ENCODE data around the gene RHOBTB3.
"Not testable (repeated sequence)": the region's sequence is repeated elsewhere in the genome, so short reads cannot be mapped to it uniquely, and the experiment has no call there.

The RHOBTB3 gene

GRCh38 chr5:95810305-95811125 is 79.4 kb downstream of the RHOBTB3 start:
- ChIA-PET CTCF (interaction anchor here (1.4 to 5.0 kb wide), 4 partner anchors 13 to 166 kb away, joined by 4 to 25 read pairs (median 7); partner anchors contain the start of gene GLRX), POLR2A (interaction anchor here (1.0 kb wide), 1 partner anchor 12 kb away, joined by 4 read pairs; the partner anchor contains the start of gene GLRX)
- no peak overlapping the region for H3K4me3 ChIP-seq (ENCODE audit: low read depth, low read length)
- no peak for TF ChIP-seq CTCF (IDR thresholded peaks at IDR 0.05; ENCODE audit: insufficient read depth, low read length, missing control alignments)
- DNase-seq (ENCODE audit: low read depth, low spot score): no peak

GRCh38 chr5:95811126-95811423 is 79.9 kb downstream of the RHOBTB3 start:
- H3K4me3 ChIP-seq (ENCODE audit: low read depth, low read length); POLR2A ChIA-PET; DNase-seq (ENCODE audit: low read depth, low spot score): not testable (repeated sequence)
- CTCF ChIA-PET: interaction anchor here (1.4 to 5.0 kb wide), 3 partner anchors 12 to 36 kb away, joined by 5 to 25 read pairs (median 9); partner anchors contain the start of gene GLRX

GRCh38 chr5:95811461-95812073 is 80.4 kb downstream of the RHOBTB3 start:
- DNase-seq (ENCODE audit: low read depth, low spot score); POLR2A ChIA-PET; H3K4me3 ChIP-seq (ENCODE audit: low read depth, low read length): not testable (repeated sequence)
- CTCF ChIA-PET: interaction anchor here (1.3 to 5.0 kb wide), 4 partner anchors 12 to 35 kb away, joined by 4 to 25 read pairs (median 7); partner anchors contain the start of gene GLRX

GRCh38 chr5:95812074-95812471 is 80.9 kb downstream of the RHOBTB3 start:
- ChIA-PET CTCF (interaction anchor here (1.0 to 1.7 kb wide), 3 partner anchors 11 to 168 kb away, joined by 3 to 6 read pairs (median 4); no protein-coding TSS in a partner anchor), POLR2A (interaction anchor here (0.7 kb wide), 1 partner anchor 25 kb away, joined by 4 read pairs; no protein-coding TSS in a partner anchor)

GRCh38 chr5:95813035-95813434 is 81.9 kb downstream of the RHOBTB3 start:
- DNase-seq (ENCODE audit: low read depth, low spot score); H3K4me3 ChIP-seq (ENCODE audit: low read depth, low read length); POLR2A ChIA-PET: not testable (repeated sequence)
- CTCF ChIA-PET: interaction anchor here (1.0 to 1.7 kb wide), 3 partner anchors 10 to 169 kb away, joined by 3 to 6 read pairs (median 4); no protein-coding TSS in a partner anchor

More at GRCh38 chr5:95812074-95812471, 80.9 kb downstream of the RHOBTB3 start:
- no peak overlapping the region for H3K4me3 ChIP-seq (ENCODE audit: low read depth, low read length)
- no peak for DNase-seq (ENCODE audit: low read depth, low spot score)
- TF ChIP-seq CTCF (IDR thresholded peaks at IDR 0.05; ENCODE audit: insufficient read depth, low read length, missing control alignments): no peak

- CTCF ChIA-PET: no interaction called here
- no peak for DNase-seq (ENCODE audit: low read depth, low spot score)
- POLR2A ChIA-PET: no interaction called here
- TF ChIP-seq CTCF (IDR thresholded peaks at IDR 0.05; ENCODE audit: insufficient read depth, low read length, missing control alignments): no peak
- H3K4me3 ChIP-seq (ENCODE audit: low read depth, low read length): no peak overlapping the region
These were observed 84.1 kb downstream of the RHOBTB3 start for GRCh38 chr5:95815155-95815729.

GRCh38 chr5:95816341-95816740 is 85.2 kb downstream of the RHOBTB3 start:
- no peak for TF ChIP-seq CTCF (IDR thresholded peaks at IDR 0.05; ENCODE audit: insufficient read depth, low read length, missing control alignments)
- no peak overlapping the region for H3K4me3 ChIP-seq (ENCODE audit: low read depth, low read length)
- CTCF ChIA-PET: no interaction called here
- no peak for DNase-seq (ENCODE audit: low read depth, low spot score)
- POLR2A ChIA-PET: no interaction called here

Data from AG04449 (cell line).